SK-N-SH treated with all-trans-retinoic acid at 6 μM for 48 hours (cell line): ENCODE results near the gene ABCG2.

Experiments used
- ESRRG ChIP-seq: fragments of 250-450 bp; sonication (Bioruptor Pico); IDR thresholded peaks from 2 replicates; pipeline ENCODE4 v1.6.1; 2021; ENCODE audit warnings: mild to moderate bottlenecking
- ISL1 ChIP-seq: fragments of 250-450 bp; sonication (Bioruptor Pico); IDR thresholded peaks from 2 replicates; pipeline ENCODE4 v2.1.2; 2022; ENCODE audit warnings: mild to moderate bottlenecking, moderate library complexity
- TF ChIP-seq, protein P1 (sequence below): fragments of 250-450 bp; sonication (Bioruptor Pico); IDR thresholded peaks from 2 replicates; pipeline ENCODE4 v1.8.0; 2020; ENCODE audit warnings: mild to moderate bottlenecking, moderate library complexity, borderline replicate concordance

DNA sequence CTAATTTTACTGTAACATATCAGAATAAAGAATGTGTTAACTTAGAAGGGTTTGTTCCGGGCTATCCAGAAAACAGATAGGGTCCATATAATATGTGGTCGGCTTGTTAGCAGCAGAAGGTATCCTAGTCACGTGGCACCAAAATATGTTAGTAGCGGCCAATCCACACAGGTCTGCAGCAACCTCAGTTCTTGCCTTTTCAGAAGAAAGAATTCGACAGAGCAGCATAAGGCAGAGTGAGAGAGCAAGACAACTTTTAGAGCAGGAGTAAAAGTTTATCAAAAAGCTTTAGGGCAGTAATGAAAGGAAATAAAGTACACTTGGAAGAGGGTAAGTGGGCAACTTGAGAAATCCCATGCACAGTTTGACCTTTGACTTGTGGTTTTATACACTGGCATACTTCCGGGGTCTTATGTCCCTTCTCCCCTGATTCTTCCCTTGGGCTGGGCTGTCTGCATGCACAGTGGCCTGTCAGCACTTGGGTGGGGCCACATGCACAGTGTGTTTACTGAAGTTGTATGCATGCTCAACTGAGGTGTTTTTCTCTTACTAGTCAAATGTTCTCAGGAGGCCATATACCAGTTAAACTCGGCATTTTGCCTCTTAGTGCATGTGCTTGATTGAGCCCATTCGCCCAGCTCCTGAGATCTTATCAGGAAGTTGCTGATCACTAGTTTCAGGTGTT, 37.0 kb upstream of the ABCG2 start:
- TF ChIP-seq, protein P1, sequence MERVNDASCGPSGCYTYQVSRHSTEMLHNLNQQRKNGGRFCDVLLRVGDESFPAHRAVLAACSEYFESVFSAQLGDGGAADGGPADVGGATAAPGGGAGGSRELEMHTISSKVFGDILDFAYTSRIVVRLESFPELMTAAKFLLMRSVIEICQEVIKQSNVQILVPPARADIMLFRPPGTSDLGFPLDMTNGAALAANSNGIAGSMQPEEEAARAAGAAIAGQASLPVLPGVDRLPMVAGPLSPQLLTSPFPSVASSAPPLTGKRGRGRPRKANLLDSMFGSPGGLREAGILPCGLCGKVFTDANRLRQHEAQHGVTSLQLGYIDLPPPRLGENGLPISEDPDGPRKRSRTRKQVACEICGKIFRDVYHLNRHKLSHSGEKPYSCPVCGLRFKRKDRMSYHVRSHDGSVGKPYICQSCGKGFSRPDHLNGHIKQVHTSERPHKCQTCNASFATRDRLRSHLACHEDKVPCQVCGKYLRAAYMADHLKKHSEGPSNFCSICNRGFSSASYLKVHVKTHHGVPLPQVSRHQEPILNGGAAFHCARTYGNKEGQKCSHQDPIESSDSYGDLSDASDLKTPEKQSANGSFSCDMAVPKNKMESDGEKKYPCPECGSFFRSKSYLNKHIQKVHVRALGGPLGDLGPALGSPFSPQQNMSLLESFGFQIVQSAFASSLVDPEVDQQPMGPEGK (CRISPR knock-in tag), result no peak
- TF ChIP-seq ESRRG (no peak), ISL1 (CRISPR knock-in tag) (no peak)
